NB4 (cell line): Measurements from ENCODE around the gene PARD3.

Experiments used
- CTCF ChIP-seq: IDR thresholded peaks from one replicate; pipeline ENCODE4 v1.5.1; 2012; ENCODE audit warnings: low read depth, low read length
- MAX ChIP-seq: IDR thresholded peaks from 2 replicates; pipeline ENCODE4 v1.6.1; 2011; ENCODE audit warnings: low read depth, low read length
- MYC ChIP-seq: IDR thresholded peaks from 2 replicates; pipeline ENCODE4 v1.6.1; 2011; ENCODE audit warnings: low read depth, low read length
- POLR2A ChIP-seq: IDR thresholded peaks from 2 replicates; pipeline ENCODE4 v1.6.1; 2011; ENCODE audit warnings: mild to moderate bottlenecking; ENCODE audit not compliant: insufficient read length; ENCODE audit errors: extremely low read depth

GRCh38 chr10:34736976-34737771, 77.9 kb downstream of the PARD3 start:
- TF ChIP-seq CTCF (no peak), MAX (no peak), POLR2A (no peak), MYC (no peak)
